NCI-H526 treated with DMSO at 0.1 percent for 48 hours (cell line): ENCODE results near the gene TMEM178B.
"Not testable (repeated sequence)": the region's sequence is repeated elsewhere in the genome, so short reads cannot be mapped to it uniquely, and the experiment has no call there.

Source experiments
- DNase-seq: peaks from one replicate; lab custom pipeline; 2025; lab: John Stamatoyannopoulos, UW

The TMEM178B gene

GRCh38 chr7:141142058-141142457 is 68.2 kb downstream of the TMEM178B start:
- no peak for DNase-seq

- DNase-seq = no peak
Measured at GRCh38 chr7:141144921-141145629, 71.2 kb downstream of the TMEM178B start.

GRCh38 chr7:141145630-141145982 is 71.7 kb downstream of the TMEM178B start:
- DNase-seq = no peak

GRCh38 chr7:141147482-141147881 is 73.6 kb downstream of the TMEM178B start:
- no peak for DNase-seq

DNA sequence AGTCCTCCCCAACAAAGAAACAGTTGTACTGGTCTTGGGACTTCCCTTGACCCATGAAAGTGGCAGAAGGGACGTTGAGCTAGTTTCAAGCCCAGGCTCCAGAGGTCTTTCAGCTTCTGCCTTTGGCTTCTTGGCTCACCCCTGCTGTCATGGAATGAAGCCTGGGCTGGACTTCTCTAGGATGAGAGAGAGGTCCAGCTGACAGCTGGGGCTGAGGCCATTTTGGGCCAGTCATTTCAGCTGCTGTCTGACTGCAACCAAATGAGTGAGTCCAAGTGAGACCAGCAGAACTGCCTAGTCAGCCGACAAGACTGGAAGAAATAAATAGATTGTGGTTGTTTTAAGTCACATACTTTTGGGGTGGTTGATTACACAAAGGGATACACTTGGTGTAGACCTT is 76.6 kb downstream of the TMEM178B start:
- no peak for DNase-seq

- DNase-seq = no peak
Measured at GRCh38 chr7:141151746-141152145, 77.9 kb downstream of the TMEM178B start.

DNA sequence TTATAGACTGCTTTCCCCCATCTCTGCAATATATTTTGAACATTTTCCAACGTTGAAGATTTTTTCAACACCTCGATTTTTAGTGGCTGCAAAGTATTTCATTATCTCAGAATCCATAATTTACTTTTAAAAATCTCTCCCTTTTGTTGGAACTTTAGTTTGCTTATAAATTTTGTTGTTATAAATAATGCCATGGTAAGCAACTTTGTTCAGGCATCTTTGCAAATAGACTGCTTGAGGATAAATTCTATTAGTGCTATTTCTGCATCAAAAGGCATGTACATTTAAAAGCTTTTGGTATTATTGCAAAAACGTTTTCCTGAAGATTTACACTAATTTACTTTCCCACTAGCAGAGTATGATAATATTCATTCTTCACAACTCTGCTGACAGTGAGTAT is 79.4 kb downstream of the TMEM178B start:
- DNase-seq = no peak

DNA sequence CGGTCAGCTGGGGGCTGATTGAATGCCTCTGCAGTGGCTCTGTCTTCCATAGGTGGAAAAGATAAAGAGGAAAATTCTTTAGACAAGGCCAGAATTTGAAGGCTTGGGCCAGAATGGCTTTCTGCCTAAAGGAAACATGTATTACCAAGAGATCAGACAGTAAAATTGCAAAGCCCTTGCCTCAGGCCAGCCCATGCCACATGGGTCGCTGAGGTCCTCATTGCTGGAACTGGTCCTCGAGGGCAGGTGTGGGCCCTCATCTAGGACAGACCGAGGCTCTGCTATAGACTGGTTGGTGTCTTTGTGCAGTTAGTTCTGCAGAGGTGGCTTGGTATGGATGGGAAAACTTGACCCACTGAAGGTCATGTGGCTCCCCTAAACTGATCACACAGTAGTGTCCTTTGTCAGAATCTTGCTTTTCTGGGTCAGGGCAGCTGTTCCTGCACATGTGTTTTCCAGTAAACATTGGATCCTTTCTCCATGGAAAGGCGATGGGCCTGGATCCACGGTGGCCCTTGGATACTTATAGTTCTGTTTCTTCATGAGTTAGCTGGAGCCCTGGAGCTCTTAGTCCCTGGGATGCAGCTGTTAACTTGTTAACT is 80.4 kb downstream of the TMEM178B start:
- no peak for DNase-seq

- DNase-seq = no peak
Measured at GRCh38 chr7:141156407-141156806, 82.5 kb downstream of the TMEM178B start.

GRCh38 chr7:141157138-141157765 is 83.4 kb downstream of the TMEM178B start:
- no peak for DNase-seq

GRCh38 chr7:141158561-141158960 is 84.7 kb downstream of the TMEM178B start:
- DNase-seq = no peak

DNA sequence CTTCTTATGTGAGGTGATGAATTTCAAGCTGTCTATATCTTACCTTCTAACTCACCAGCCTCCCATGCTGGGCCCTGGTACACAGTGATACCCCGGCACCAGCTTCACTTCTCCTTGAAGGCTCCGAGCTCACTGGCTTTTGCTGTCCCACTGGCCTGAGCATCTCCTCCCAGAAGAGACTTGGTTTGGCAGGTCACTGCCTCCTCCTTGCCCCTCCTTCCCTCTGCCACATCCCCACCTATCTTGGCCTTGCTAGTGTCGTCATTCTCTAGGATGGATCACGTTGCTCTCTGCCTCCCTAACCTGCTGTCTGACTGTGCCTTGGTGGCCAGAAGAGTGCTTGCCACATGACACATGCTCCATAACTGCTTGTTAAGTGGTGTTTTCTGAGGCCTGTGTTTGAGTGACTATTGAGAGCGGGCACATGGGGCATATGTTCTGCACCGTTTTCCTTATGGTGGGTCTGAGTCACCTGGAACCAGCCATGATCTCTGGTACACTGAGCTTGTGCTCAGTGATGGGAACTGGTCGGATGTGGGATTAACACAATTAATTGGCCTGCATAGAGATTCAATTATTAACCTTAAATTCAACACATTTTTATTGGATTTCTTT is 86.5 kb downstream of the TMEM178B start:
- no peak for DNase-seq

DNA sequence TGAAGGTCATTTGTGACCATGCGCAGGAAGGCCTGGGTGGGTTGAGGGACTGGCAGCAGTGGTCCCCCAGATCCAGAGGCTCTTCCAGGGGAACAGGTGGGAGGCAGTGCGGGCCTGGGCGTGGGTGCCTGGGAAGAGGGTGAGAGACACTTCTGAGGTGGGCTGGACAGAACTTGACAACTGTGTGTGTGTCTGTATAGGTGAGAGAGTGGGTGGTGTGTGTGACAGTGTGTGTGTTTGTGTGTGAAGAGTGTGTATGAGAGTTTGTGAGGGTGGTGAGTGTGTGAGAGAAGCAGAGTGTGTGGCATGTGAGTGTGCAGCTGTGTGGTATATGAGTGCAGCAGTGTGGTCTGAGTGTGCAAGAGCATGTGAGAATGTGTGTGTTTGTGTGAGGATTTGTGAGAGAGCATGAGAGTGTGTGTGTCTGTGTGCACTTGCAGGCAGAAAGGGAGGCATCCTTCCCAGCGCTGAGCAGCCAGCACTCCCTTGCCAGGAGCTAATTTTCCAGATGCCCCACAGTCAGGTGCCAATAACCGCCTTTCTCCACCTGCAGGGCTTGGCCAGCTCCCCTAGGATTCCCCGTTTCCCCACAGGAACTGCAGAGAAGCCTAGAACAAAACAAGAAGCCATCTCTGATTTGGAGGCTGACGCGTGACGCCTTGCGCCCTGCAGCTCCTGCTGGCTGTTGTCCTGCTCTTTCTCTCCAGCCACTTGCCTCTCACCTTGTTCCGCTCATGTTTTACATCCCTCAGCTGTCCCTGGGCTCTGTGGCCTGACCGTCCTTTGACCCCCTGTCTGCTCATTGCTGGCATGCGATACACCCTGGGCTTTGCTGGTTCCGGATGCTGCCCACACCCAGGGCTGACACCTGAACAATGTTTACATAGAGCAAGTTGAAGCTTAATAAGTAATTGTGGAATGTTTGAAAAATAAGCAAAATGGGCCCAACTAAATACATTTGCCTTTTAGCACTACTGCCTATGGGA is 88.0 kb downstream of the TMEM178B start:
- no peak for DNase-seq

DNA sequence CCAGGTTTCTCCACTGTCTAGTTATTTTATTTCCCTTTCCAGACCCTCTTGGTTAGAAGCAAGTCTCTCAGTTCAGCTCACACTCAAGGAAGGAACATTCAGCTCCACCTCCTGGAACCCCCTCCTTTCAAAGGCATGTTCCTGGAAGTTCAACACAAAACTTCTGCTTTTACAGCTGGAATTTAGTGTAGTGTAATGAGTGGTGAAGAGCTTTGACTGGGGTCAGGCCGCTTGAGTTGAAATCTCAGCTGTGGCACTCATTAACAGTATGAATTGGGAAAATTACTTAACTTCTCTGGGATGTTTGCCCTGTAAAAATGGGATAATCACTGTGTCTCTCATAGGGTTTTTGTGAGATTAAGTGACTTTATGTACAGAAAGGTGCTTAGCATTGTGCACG is 91.7 kb downstream of the TMEM178B start:
- no peak for DNase-seq

- no peak for DNase-seq
Measured at GRCh38 chr7:141166926-141167325, 93.1 kb downstream of the TMEM178B start.

GRCh38 chr7:141167381-141167964 is 93.6 kb downstream of the TMEM178B start:
- DNase-seq = no peak

- DNase-seq = not testable (repeated sequence)
Measured at GRCh38 chr7:141169157-141169556, 95.3 kb downstream of the TMEM178B start.

DNA sequence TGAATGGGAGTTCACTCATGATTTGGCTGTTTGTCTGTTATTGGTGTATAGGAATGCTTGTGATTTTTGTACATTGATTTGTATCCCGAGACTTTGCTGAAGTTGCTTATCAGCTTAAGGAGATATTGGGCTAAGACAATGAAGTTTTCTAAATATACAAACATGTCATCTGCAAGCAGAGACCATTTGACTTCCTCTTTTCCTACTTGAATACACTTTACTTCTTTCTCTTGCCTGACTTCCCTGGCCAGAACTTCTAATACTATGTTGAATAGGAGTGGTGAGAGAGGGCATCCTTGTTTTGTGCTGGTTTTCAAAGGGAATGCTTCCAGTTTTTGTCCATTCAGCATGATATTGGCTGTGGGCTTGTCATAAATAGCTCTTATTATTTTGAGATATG is 101.9 kb downstream of the TMEM178B start:
- not testable (repeated sequence) for DNase-seq

- not testable (repeated sequence) for DNase-seq
Measured at GRCh38 chr7:141177120-141177519, 103.3 kb downstream of the TMEM178B start.

GRCh38 chr7:141178486-141179135 is 104.7 kb downstream of the TMEM178B start:
- DNase-seq = no peak

GRCh38 chr7:141181812-141182211 is 107.9 kb downstream of the TMEM178B start:
- DNase-seq = no peak
